C4-2B (cell line): ENCODE measurements around the gene KCNJ12.
"Not testable (repeated sequence)": the region's sequence is repeated elsewhere in the genome, so short reads cannot be mapped to it uniquely, and the experiment has no call there.

Experiments
- ZFX ChIP-seq: fragments of 450-650 bp; IDR thresholded peaks from 2 replicates; pipeline ENCODE4 v1.6.1; 2017
- TF ChIP-seq, protein P1 (sequence below): fragments of 450-650 bp; conservative IDR thresholded peaks from 2 replicates; pipeline ENCODE4 v1.5.1; 2017; ENCODE audit warnings: mild to moderate bottlenecking

GRCh38 chr17:21408766-21409300 is 32.7 kb downstream of the KCNJ12 start:
- TF ChIP-seq, protein P1, sequence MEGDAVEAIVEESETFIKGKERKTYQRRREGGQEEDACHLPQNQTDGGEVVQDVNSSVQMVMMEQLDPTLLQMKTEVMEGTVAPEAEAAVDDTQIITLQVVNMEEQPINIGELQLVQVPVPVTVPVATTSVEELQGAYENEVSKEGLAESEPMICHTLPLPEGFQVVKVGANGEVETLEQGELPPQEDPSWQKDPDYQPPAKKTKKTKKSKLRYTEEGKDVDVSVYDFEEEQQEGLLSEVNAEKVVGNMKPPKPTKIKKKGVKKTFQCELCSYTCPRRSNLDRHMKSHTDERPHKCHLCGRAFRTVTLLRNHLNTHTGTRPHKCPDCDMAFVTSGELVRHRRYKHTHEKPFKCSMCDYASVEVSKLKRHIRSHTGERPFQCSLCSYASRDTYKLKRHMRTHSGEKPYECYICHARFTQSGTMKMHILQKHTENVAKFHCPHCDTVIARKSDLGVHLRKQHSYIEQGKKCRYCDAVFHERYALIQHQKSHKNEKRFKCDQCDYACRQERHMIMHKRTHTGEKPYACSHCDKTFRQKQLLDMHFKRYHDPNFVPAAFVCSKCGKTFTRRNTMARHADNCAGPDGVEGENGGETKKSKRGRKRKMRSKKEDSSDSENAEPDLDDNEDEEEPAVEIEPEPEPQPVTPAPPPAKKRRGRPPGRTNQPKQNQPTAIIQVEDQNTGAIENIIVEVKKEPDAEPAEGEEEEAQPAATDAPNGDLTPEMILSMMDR, result not testable (repeated sequence)
- not testable (repeated sequence) for TF ChIP-seq ZFX
